Measurements from ENCODE around the gene TMEM121. TPM values are rescaled to one million over a fixed set of nuclear protein-coding genes. Genes with fewer than 3 reads are reported as not detected.

The TMEM121 gene
- total and polyA plus RNA-seq, 2 of the 8 experiments (the other 6 are each of a cell fraction or from before 2014, with no cell fraction given), result 1.9 TPM; not detected in 1

- TF ChIP-seq SRF (IDR thresholded peaks at IDR 0.05; ENCODE audit: low read depth, low read length), result 0 out of 2 replicates have a peak, but pooled peaks have one; percentile 16
- TF ChIP-seq, protein P1, sequence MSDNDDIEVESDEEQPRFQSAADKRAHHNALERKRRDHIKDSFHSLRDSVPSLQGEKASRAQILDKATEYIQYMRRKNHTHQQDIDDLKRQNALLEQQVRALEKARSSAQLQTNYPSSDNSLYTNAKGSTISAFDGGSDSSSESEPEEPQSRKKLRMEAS (IDR thresholded peaks at IDR 0.05), result peak; percentile 73
- TF ChIP-seq CHD2 (IDR thresholded peaks at IDR 0.05; ENCODE audit: low read length), result peak; percentile 87
- TF ChIP-seq TEAD4 (IDR thresholded peaks at IDR 0.05; ENCODE audit: low read depth, low read length), result no peak
- no peak for TF ChIP-seq ATF3 (IDR thresholded peaks at IDR 0.05; ENCODE audit: insufficient read depth, low read depth, low read length)
- TF ChIP-seq SIN3A (conservative IDR thresholded peaks at IDR 0.05 in 1 of 2, IDR thresholded peaks at IDR 0.05 in 1 of 2; ENCODE audit: low read depth in 1 of 2, low read length in 2 of 2), result peak in 1 of 2 experiments; percentile 36; a peak in 1 of 4 replicates
- peak; percentile 97 for TF ChIP-seq SP1 (IDR thresholded peaks at IDR 0.05; ENCODE audit: low read depth, low read length)
- TF ChIP-seq TBP (IDR thresholded peaks at IDR 0.05; ENCODE audit: low read depth, low read length), result peak; percentile 74
- TF ChIP-seq CHD7 (IDR thresholded peaks at IDR 0.05; ENCODE audit: insufficient replicate concordance, low read length), result no peak
Measured at GRCh38 chr14:105490572-105491365, 35.6 kb upstream of the TMEM121 start, which contains the start of gene TEDC1 (continued).

Measured in H1 (cell line).